IMR-90 (cell line): ENCODE results near the gene PRTG.

Source experiments
- ELK1 ChIP-seq: fragments of 150-350 bp; IDR thresholded peaks from 2 replicates; pipeline ENCODE4 v1.6.1; 2016; ENCODE audit warnings: low read depth, mild to moderate bottlenecking, low read length, moderate library complexity, borderline replicate concordance
- POLR2A ChIP-seq: IDR thresholded peaks from 2 replicates; pipeline ENCODE4 v1.6.1; 2012; ENCODE audit warnings: mild to moderate bottlenecking, low read depth, low read length
- RAD21 ChIP-seq: IDR thresholded peaks from 2 replicates; pipeline ENCODE4 v1.6.1; 2012; ENCODE audit warnings: low read length, improper control_type of control experiment

GRCh38 chr15:55660153-55660552 lies 82.8 kb downstream of the PRTG start:
- TF ChIP-seq RAD21 (no peak), POLR2A (no peak), ELK1 (no peak)
